Neural cell (in vitro differentiated cells): ENCODE data around the gene KLHL22. TPM values are rescaled to one million over a fixed set of nuclear protein-coding genes. Genes with fewer than 3 reads are reported as not detected.
A peak's percentile ranks its signal among the peaks of the same experiment; 100 is the strongest.

Experiments used
- H2AFZ ChIP-seq: fragments of 200-600, 300-800 bp; sonication (generic), shearing (Covaris generic); 2 replicates; pipeline ENCODE4 v1.6.0; 2014; ENCODE audit warnings: low read depth, mild to moderate bottlenecking, antibody characterized with exemption, low read length, moderate library complexity
- H3F3A ChIP-seq: fragments of 200-600 bp; shearing (Covaris generic); 2 replicates; pipeline ENCODE4 v1.6.1; 2016; ENCODE audit warnings: mild to moderate bottlenecking, moderate library complexity, mixed read lengths, antibody characterized with exemption, low read length; ENCODE audit not compliant: insufficient read depth, poor library complexity, severe bottlenecking
- H3K27ac ChIP-seq: fragments of 200-600, 300-800 bp; sonication (generic), shearing (Covaris generic); 2 replicates; pipeline ENCODE4 v1.5.1; 2014; ENCODE audit warnings: mild to moderate bottlenecking, low read length, moderate library complexity
- H3K27me3 ChIP-seq: fragments of 300-800, 200-600 bp; sonication (generic), shearing (Covaris generic); 2 replicates; pipeline ENCODE4 v1.6.0; 2014; ENCODE audit warnings: mild to moderate bottlenecking, low read depth, low read length, moderate library complexity; ENCODE audit not compliant: insufficient read depth
- H3K36me3 ChIP-seq: fragments of 300-800, 200-600 bp; sonication (generic), shearing (Covaris generic); 2 replicates; pipeline ENCODE4 v1.5.1; 2014; ENCODE audit warnings: mild to moderate bottlenecking, antibody characterized with exemption, low read length, moderate library complexity; ENCODE audit not compliant: insufficient read depth
- H3K4me2 ChIP-seq: fragments of 300-800, 200-600 bp; sonication (generic), shearing (Covaris generic); 2 replicates; pipeline ENCODE4 v1.6.0; 2014; ENCODE audit warnings: mild to moderate bottlenecking, low read length
- H3K4me3 ChIP-seq: fragments of 300-800, 200-600 bp; sonication (generic), shearing (Covaris generic); 2 replicates; pipeline ENCODE4 v1.5.1; 2014; ENCODE audit warnings: mild to moderate bottlenecking, low read length, moderate library complexity
- H3K79me2 ChIP-seq: fragments of 200-600 bp; shearing (Covaris generic); replicated peaks from 2 replicates; pipeline ENCODE4 v1.6.0; 2014; ENCODE audit warnings: mild to moderate bottlenecking, low read length, moderate library complexity; ENCODE audit not compliant: insufficient read depth
- H3K9ac ChIP-seq: fragments of 300-800, 200-600 bp; sonication (generic), shearing (Covaris generic); 2 replicates; pipeline ENCODE4 v1.6.1; 2016; ENCODE audit warnings: mild to moderate bottlenecking, low read length, mixed read lengths
- H3K9me2 ChIP-seq: fragments of 200-600 bp; shearing (Covaris generic); 2 replicates; pipeline ENCODE4 v1.6.1; 2016; ENCODE audit warnings: mild to moderate bottlenecking, low read length, mixed read lengths; ENCODE audit not compliant: insufficient read depth
- H3K9me3 ChIP-seq: fragments of 200-600, 300-800 bp; sonication (generic), shearing (Covaris generic); 2 replicates; pipeline ENCODE4 v1.6.1; 2016; ENCODE audit warnings: mild to moderate bottlenecking, mixed run types, low read length, moderate library complexity, mixed read lengths
- H4K20me1 ChIP-seq: fragments of 200-600 bp; shearing (Covaris generic); 2 replicates; pipeline ENCODE4 v1.6.1; 2016; ENCODE audit warnings: mild to moderate bottlenecking, mixed run types; ENCODE audit not compliant: insufficient read depth
- EP300 ChIP-seq: fragments of 450-650 bp; conservative IDR thresholded peaks from 2 replicates; pipeline ENCODE4 v1.6.1; 2014; ENCODE audit warnings: antibody characterized with exemption, mild to moderate bottlenecking, moderate library complexity; ENCODE audit not compliant: poor library complexity, severe bottlenecking
- EZH2 ChIP-seq: fragments of 200-600, 300-800 bp; shearing (Covaris generic), sonication (generic); IDR thresholded peaks from 2 replicates; pipeline ENCODE4 v1.6.1; 2014; ENCODE audit warnings: antibody characterized with exemption, low read length, borderline replicate concordance, mild to moderate bottlenecking; ENCODE audit not compliant: insufficient read depth, poor library complexity, severe bottlenecking
- MXI1 ChIP-seq: fragments of 450-650 bp; conservative IDR thresholded peaks from 2 replicates; pipeline ENCODE4 v1.6.1; 2014; ENCODE audit warnings: antibody characterized with exemption, mild to moderate bottlenecking; ENCODE audit not compliant: poor library complexity, severe bottlenecking
- POLR2AphosphoS5 ChIP-seq: IDR thresholded peaks from 2 replicates; pipeline ENCODE4 v1.6.1; 2012
- RAD21 ChIP-seq: fragments of 450-650 bp; conservative IDR thresholded peaks from 2 replicates; pipeline ENCODE4 v1.6.1; 2014; ENCODE audit warnings: antibody characterized with exemption, mild to moderate bottlenecking, moderate library complexity
- SMC3 ChIP-seq: fragments of 450-650 bp; conservative IDR thresholded peaks from 2 replicates; pipeline ENCODE4 v1.6.1; 2014; ENCODE audit warnings: antibody characterized with exemption, mild to moderate bottlenecking, moderate library complexity; ENCODE audit not compliant: poor library complexity
- TAF1 ChIP-seq: IDR thresholded peaks from 2 replicates; pipeline ENCODE4 v1.6.1; 2012; ENCODE audit warnings: low read depth
- polyA plus RNA-seq: library from polyadenylated mRNA; depleted of rRNA; stranded (reverse); fragments of >200 nt; gene quantifications from 2 replicates; pipeline ENCODE4 v1.2.3, GENCODE V29; 2014
- TF ChIP-seq, protein P1 (sequence below): fragments of 450-650 bp; IDR thresholded peaks from 2 replicates; pipeline ENCODE4 v1.5.1; 2014; ENCODE audit warnings: antibody characterized with exemption, mild to moderate bottlenecking, moderate library complexity; ENCODE audit not compliant: poor library complexity, severe bottlenecking
- TF ChIP-seq, protein P2 (sequence below): IDR thresholded peaks from 2 replicates; pipeline ENCODE4 v1.6.1; 2012; ENCODE audit warnings: borderline replicate concordance

Gene KLHL22
- polyA plus RNA-seq, 1 donor from 2014 or later: 59.5 TPM

DNA sequence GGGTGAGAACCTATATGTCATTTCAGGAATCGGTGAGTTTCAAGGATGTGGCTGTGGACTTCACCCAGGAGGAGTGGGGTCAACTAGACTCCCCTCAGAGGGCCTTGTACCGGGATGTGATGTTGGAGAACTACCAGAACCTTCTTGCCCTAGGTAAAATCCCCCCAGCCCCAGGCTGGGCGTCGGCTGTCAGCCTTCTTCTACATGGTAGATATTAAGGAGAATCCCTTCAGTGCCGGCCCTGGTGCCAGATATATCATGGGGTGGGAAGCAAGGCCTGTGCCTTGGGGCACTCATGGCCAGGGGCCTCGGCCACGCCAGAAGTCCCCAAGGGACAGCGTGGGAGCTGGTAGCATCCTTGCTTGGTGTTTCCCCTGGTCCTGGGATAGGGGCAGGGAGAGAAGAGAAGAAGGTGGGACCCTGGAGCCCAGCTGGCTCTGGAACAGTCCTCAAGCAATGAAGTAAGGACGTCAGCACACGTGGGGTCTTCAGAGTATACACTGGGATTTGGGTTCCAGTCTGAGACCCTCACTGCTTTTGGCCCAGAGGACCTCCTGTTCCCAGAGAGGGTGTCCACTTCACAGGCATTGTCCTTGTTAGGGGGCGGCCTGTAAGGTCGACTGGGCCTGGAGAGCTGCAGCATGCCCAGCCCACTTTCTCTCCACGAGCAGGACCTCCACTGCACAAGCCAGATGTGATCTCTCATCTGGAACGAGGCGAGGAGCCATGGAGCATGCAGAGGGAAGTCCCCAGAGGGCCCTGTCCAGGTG, 94.8 kb downstream of the KLHL22 start:
- Histone ChIP-seq H3F3A (no peaks in the 10 kb centered on the region), H3K4me3 (no peak overlapping the region), H3K9me2 (no peaks in the 10 kb centered on the region), H3K9me3 (no peaks in the 10 kb centered on the region), H3K36me3 (no peaks in the 10 kb centered on the region), H4K20me1 (peaks cover 4% of the 10 kb centered on the region), H2AFZ (no peak overlapping the region), H3K9ac (no peak overlapping the region), H3K4me2 (no peak overlapping the region), H3K27ac (no peak overlapping the region), H3K27me3 (no peaks in the 10 kb centered on the region), H3K79me2 (peaks cover 36% of the 10 kb centered on the region)
- TF ChIP-seq RAD21 (no peak), SMC3 (no peak), POLR2AphosphoS5 (no peak), MXI1 (no peak), EZH2 (no peak), EP300 (no peak)
- TF ChIP-seq, protein P1, sequence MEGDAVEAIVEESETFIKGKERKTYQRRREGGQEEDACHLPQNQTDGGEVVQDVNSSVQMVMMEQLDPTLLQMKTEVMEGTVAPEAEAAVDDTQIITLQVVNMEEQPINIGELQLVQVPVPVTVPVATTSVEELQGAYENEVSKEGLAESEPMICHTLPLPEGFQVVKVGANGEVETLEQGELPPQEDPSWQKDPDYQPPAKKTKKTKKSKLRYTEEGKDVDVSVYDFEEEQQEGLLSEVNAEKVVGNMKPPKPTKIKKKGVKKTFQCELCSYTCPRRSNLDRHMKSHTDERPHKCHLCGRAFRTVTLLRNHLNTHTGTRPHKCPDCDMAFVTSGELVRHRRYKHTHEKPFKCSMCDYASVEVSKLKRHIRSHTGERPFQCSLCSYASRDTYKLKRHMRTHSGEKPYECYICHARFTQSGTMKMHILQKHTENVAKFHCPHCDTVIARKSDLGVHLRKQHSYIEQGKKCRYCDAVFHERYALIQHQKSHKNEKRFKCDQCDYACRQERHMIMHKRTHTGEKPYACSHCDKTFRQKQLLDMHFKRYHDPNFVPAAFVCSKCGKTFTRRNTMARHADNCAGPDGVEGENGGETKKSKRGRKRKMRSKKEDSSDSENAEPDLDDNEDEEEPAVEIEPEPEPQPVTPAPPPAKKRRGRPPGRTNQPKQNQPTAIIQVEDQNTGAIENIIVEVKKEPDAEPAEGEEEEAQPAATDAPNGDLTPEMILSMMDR: no peak
- TF ChIP-seq, protein P2, sequence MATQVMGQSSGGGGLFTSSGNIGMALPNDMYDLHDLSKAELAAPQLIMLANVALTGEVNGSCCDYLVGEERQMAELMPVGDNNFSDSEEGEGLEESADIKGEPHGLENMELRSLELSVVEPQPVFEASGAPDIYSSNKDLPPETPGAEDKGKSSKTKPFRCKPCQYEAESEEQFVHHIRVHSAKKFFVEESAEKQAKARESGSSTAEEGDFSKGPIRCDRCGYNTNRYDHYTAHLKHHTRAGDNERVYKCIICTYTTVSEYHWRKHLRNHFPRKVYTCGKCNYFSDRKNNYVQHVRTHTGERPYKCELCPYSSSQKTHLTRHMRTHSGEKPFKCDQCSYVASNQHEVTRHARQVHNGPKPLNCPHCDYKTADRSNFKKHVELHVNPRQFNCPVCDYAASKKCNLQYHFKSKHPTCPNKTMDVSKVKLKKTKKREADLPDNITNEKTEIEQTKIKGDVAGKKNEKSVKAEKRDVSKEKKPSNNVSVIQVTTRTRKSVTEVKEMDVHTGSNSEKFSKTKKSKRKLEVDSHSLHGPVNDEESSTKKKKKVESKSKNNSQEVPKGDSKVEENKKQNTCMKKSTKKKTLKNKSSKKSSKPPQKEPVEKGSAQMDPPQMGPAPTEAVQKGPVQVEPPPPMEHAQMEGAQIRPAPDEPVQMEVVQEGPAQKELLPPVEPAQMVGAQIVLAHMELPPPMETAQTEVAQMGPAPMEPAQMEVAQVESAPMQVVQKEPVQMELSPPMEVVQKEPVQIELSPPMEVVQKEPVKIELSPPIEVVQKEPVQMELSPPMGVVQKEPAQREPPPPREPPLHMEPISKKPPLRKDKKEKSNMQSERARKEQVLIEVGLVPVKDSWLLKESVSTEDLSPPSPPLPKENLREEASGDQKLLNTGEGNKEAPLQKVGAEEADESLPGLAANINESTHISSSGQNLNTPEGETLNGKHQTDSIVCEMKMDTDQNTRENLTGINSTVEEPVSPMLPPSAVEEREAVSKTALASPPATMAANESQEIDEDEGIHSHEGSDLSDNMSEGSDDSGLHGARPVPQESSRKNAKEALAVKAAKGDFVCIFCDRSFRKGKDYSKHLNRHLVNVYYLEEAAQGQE: no peak

DNA sequence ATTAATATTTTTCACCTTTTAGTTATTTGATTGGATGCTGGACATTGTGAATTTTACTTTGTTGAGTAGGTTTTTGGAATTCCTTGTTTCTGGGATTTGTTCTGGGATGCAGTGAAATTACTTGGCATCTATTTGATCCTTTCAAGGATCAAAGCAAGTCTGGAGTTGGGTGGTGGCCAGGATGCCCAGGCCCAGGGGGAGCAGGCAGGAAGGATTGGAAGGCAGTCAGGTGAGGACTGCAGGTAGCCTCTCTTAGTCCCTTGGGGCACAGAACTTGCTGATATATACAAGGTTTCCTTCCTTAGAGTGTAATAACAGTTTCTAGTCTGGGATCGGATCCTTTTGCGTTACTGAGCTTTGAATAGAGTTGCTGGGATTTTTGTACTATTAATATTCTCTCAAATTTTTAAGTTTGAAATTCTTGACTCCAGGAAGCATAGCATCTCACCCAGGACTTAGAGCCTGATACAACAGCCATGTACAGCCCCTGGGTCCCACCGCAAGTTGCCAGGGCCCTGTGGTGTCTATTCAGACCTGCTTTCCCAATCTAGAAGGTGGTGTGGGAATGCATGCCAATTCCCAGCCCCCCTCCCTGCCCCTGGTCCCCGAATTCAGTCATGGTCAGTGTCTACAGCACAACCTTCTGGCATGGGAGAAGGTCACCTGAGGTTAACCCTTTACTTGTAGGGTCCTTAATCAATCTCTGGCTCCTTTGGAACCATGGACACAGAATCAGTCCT, 95.6 kb downstream of the KLHL22 start:
- Histone ChIP-seq H3K9ac (no peak overlapping the region), H3K9me3 (no peaks in the 10 kb centered on the region), H3K79me2 (peaks cover 42% of the 10 kb centered on the region), H2AFZ (no peak overlapping the region), H3K9me2 (no peaks in the 10 kb centered on the region), H4K20me1 (peaks cover 4% of the 10 kb centered on the region), H3K4me3 (peak overlapping the region; percentile 43), H3K4me2 (no peak overlapping the region), H3K36me3 (no peaks in the 10 kb centered on the region), H3K27me3 (no peaks in the 10 kb centered on the region), H3K27ac (no peak overlapping the region), H3F3A (peaks cover 3% of the 10 kb centered on the region)
- TF ChIP-seq POLR2AphosphoS5 (no peak), TAF1 (no peak), EP300 (no peak)
